IgD-negative memory B cell (primary cell): Measurements from ENCODE around the gene ULBP2. TPM values are rescaled to one million over a fixed set of nuclear protein-coding genes. Genes with fewer than 3 reads are reported as not detected.

Experiments
- H3K27ac Mint-ChIP-seq, 3 donors: one replicate each; pipeline ENCODE4 v1.8.0; 2020 to 2022; ENCODE audit warnings: mild to moderate bottlenecking in 3 of 3, mixed read lengths in 3 of 3, moderate library complexity in 1 of 3
- H3K27me3 Mint-ChIP-seq: one replicate; pipeline ENCODE4 v1.8.0; 2021; ENCODE audit warnings: mixed read lengths
- H3K36me3 Mint-ChIP-seq: one replicate; pipeline ENCODE4 v1.8.0; 2020; ENCODE audit warnings: mild to moderate bottlenecking, mixed read lengths
- H3K4me1 Mint-ChIP-seq, 3 donors: one replicate each; pipeline ENCODE4 v1.8.0; 2020 to 2022; ENCODE audit warnings: mixed read lengths in 3 of 3, mild to moderate bottlenecking in 1 of 3
- H3K4me3 Mint-ChIP-seq, 4 donors: one replicate each; pipeline ENCODE4 v1.8.0; 2020 to 2022; ENCODE audit warnings: mild to moderate bottlenecking in 4 of 4, mixed read lengths in 4 of 4, moderate library complexity in 3 of 4
- H3K9me3 Mint-ChIP-seq, 3 donors: one replicate each; pipeline ENCODE4 v1.8.0; 2020 to 2021; ENCODE audit warnings: mixed read lengths in 3 of 3, mild to moderate bottlenecking in 1 of 3
- polyA plus RNA-seq: library from polyadenylated mRNA; unstranded; fragments of 300-500 nt; fragmentation: Illumina TruSeq; gene quantifications from one replicate; pipeline ENCODE4 v1.2.3, GENCODE V29; 2021

The ULBP2 gene
- polyA plus RNA-seq, 1 donor from 2014 or later: 0.33 TPM

GRCh38 chr6:149995235-149995750, 53.5 kb downstream of the ULBP2 start:
- Mint-ChIP-seq H3K27ac (no peak overlapping the region), H3K4me3 (no peak overlapping the region), H3K27me3 (peaks cover 29% of the 10 kb centered on the region), H3K36me3 (no peaks in the 10 kb centered on the region), H3K9me3 (peaks cover 0 to 3% (median 0%) of the 10 kb centered on the region in 3 donors), H3K4me1 (peaks cover 9 to 15% (median 11%) of the 10 kb centered on the region in 3 donors)

DNA sequence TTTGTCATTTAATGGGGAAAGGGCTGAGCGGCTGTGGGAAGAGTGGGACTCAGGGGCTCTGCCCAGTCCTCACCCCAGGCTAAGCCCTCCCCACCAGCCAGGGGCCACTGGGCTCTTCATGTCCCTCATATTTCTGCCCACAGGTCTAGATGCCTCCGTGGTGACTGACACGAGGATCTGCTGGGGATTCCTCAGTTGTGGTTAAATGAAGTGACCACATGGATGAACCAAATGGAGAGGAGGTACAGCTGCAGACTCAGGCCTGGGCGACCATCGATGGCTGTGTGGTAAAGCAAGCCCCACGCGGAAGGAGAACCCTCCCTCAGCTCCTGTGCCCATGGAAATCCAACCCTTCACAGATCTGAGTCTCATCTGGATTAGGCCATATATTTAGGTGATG, 54.2 kb downstream of the ULBP2 start:
- Mint-ChIP-seq H3K9me3 (peaks cover 0 to 2% (median 0%) of the 10 kb centered on the region in 3 donors), H3K36me3 (no peaks in the 10 kb centered on the region), H3K27me3 (peaks cover 24% of the 10 kb centered on the region), H3K27ac (no peak overlapping the region), H3K4me1 (peaks cover 5 to 10% (median 9%) of the 10 kb centered on the region in 3 donors), H3K4me3 (no peak overlapping the region)

Other genes with a start within 250 kb of the ULBP2 start
- gene LATS1, start 223.9 kb upstream of the ULBP2 start, polyA plus RNA-seq: 12.4 TPM
- 5.0 TPM for gene NUP43, start 195.5 kb upstream of the ULBP2 start, polyA plus RNA-seq
- 116 TPM for gene PCMT1, start 192.3 kb upstream of the ULBP2 start, polyA plus RNA-seq
- gene LRP11, start 77.7 kb upstream of the ULBP2 start, polyA plus RNA-seq: 1.7 TPM
- not detected for gene RAET1E, start 43.9 kb upstream of the ULBP2 start, polyA plus RNA-seq
- gene RAET1G, start 18.9 kb upstream of the ULBP2 start, polyA plus RNA-seq: not detected
- gene ULBP1, start 21.9 kb downstream of the ULBP2 start, polyA plus RNA-seq: not detected
- not detected for gene RAET1L, start 83.5 kb downstream of the ULBP2 start, polyA plus RNA-seq
- 1.1 TPM for gene ULBP3, start 127.1 kb downstream of the ULBP2 start, polyA plus RNA-seq
- gene PPP1R14C, start 201.0 kb downstream of the ULBP2 start, polyA plus RNA-seq: not detected